ENCODE measurements around the gene ERBIN.
"Not testable (repeated sequence)": the region's sequence is repeated elsewhere in the genome, so short reads cannot be mapped to it uniquely, and the experiment has no call there.

ERBIN gene

DNA sequence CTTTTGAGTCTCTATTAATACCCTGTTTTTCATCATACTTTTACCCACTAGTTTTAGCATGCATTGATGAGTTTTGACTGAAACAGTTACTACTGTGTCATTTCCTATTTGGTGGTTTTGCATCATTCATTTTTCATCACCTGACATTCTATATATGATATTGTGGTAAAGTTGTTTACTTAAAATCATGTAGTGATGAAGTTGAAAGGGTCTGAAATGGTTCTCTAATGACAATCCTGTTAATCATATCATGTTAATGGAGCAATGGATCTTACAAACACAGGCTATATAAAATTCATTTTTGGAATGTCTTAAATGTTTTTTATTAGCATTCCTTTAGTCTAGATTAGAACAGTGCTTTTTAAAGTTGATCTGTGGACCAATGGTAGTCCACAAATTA lies 84.1 kb downstream of the ERBIN start:
- no peak for DNase-seq

DNA sequence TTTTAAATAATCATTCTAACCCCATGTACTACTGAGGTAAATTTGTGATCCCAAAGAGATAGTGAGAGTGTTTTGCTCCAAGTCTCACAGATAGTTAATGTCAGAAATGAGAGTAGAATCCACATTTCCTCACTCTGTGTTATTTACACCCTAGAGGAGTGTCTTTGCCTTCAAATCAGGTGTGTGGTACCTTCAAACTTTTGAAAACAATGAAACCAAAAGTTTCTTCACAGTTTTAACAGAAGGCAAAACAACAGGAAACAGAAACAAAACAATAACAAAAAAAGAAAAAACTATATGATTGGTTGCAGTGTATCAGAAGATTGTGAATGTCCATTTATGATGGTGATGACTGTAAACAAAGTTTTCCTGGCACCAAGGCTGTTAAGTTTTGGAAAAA lies 85.9 kb downstream of the ERBIN start:
- no peak for DNase-seq

DNA sequence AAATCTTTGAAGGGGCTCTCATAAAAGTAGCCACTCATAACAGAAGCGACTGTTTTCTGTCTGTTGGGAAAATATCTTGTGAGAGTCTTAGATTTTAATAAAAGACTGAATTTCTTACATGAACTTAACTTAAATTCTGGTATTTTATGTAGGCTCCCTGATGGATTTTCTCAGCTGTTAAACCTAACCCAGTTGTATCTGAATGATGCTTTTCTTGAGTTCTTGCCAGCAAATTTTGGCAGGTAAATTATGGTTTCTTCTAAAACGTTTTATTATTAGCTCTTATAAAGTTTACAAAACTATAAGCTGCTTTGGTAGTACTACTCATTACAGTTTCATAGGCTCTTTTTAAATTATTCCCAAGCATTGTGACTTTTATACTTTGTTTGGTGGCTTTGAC lies 87.0 kb downstream of the ERBIN start:
- DNase-seq, result no peak

DNA sequence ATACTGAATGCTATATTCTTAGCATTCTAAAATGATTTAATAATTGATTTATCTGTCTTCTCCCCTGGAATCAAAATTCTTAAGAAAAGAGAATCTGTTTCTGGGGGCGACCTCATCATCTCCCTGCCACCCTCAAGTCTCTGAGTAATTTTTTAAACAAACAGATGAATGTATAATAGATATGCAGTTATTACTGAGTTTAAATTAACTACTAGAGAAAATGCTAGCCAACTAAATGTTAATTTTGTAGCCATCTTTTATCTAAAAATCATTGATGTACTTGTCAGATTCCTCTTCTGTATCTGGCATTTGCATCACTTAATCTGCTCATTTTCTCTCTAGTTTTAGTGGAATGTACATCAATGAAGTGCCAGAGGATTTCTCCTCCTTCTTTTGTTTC lies 87.5 kb downstream of the ERBIN start:
- DNase-seq, result no peak

DNA sequence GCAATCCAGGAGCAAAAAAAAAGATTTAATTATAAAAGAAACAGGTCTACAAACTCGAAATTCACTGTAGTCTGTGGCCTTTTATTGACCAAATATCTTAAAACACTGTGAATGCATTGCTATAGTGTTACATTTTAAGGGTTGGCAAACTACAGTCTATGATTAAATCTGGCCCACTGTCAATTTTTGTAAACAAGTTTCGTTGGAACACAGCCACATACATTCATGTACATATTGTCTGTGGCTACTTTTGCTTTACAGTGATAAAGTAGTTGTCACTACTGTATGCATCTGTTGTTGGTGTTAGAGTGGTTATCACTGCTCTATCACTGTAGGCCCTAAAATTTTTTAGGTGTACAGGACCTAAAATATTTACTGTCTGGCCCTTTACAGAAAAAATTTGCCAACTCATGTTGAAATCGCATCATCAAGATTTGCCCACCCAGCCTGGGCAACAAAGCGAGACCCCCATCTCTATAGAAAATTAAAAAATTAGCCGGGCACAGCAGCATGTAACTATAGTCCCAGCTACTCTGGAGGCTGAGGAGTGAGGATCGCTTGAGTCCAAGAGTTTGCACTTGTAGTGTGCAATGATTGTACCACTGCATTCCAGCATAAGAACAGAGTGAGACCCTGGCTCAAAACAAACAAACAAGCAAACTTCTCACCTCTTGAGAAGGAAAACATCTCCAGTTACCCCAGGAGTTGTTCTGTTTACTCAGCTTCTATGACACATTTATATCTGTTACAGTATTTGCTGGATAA lies 89.0 kb downstream of the ERBIN start:
- no peak for DNase-seq

DNA sequence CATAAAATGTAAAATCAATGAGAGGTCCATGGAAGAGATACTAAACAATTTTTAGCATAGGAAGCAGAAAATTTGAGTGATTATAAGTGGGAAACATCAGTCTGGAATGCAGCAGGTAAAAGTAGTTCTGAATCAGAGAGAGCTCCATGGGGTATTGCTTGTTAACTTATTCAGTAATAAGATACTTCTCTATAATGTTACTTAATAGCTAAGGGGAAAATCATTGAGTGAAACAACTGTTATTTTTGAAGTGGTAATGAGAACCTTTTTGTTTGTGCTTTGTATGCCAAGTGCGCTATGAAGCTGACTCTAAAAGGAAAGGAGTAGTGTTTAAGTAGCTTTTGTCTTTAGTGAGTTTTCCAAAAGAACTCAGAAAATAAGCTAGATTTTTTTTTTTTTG lies 95.2 kb downstream of the ERBIN start:
- no peak for DNase-seq

DNA sequence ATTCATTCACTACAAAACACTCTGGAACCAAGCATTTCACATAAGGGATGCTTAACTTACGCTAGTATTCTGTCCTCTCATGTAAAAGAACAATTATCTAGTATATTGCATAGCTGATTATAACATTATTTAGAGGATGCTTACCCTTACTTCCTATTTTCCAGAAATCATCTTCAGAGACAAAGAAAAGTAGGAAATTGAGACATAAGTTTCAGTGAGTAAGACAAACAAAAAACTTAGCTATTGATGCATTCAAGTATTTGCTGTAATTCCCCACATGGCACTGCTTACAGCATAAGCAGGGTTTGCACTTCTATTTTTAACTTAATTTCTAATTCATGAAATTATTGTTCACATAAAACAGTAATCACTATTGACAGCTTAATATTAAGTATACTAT lies 112.9 kb downstream of the ERBIN start:
- no peak for DNase-seq

DNA sequence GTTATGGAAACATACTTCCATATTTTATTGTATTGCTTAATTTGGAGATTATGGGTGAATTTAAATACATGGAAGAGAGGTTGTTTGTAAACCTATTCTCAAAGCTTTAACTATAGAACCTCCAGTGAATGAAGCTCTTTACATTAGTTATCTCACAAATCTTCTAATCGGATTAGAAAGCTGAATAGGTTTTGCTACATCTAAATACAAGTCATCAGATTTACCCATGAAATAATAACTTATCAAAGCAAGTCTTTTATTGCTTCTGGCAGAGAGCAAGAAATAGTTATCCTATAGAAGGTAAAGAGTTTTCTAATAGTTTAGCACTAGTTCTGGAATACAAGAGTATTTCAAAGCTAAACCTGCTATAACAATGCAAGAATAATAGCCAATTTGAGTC lies 113.3 kb downstream of the ERBIN start:
- DNase-seq, result no peak

DNA sequence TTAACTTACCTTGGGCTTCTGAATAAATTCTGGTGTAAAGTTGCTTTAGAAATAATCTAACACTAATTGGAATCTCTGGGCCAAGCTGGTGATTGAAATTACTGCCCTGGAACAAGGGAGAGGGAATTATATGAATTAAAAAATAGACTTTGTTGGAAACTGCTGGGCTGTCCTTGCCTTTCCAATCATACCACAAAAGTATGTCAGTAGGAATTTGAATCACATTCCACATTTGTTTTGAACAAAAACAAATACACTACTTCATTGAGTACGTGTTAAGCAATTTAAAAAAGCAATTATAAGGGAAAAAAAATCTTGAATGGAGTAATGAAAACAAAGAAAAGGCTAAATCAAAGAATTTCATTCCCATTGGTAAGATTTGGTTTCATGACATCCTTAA lies 115.3 kb downstream of the ERBIN start:
- DNase-seq, result no peak

DNA sequence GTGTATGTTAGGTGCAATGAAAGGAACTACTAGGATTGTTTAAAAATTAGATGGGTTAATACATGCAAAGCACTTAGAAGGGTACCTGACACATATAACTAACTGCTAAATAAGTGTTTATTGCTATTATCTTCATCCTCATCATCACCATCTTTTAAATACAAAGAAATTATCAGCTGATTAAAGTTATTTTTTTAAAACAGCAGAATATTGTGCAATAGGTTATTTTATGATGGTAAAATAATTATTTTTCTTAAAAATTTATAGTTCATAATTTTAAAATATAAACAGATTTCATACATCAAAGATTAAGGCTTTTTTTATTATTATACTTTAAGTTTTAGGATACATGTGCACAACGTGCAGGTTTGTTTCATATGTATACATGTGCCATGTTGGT lies 130.9 kb downstream of the ERBIN start:
- DNase-seq, result no peak

DNA sequence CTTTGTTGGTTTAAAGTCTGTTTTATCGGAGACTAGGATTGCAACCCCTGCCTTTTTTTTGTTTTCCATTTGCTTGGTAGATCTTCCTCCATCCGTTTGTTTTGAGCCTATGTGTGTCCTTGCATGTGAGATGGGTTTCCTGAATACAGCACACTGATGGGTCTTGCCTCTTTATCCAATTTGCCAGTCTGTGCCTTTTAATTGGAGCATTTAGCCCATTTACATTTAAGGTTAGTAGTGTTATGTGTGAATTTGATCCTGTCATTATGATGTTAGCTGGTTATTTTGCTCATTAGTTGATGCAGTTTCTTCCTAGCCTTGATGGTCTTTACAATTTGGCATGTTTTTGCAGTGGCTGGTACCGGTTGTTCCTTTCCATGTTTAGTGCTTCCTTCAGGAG lies 134.9 kb downstream of the ERBIN start:
- DNase-seq, result not testable (repeated sequence)

DNA sequence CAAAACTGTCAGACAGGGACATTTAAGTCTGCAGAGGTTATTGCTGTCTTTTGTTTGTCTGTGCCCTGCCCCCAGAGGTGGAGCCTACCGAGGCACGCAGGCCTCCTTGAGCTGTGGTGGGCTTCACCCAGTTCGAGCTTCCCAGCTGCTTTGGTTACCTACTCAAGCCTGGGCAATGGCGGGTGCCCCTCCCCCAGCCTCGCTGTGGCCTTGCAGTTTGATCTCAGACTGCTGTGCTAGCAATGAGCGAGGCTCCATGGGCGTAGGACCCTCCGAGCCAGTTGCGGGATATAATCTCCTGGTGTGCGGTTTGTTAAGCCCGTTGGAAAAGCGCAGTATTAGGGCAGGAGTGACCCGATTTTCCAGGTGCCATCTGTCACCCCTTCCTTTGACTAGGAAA lies 136.7 kb downstream of the ERBIN start:
- DNase-seq, result not testable (repeated sequence)

DNA sequence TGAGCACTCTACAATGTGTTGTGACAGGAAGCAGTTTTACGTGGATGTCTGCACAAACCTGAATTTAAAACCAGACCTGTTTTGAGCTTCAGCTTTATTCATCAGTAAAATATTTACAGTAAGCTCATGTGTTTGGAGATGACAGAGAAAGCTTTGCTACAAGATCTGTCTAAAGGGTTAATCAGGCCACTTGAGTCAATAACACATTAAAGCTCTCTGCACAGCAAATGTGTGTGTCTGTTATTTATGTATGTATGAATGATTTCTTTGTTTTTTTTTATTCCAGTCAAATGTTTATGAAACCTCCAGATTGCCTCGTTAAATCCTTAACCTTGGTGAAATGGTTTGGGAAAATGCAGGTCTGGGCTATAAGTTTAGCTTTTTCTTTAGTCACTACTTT lies 140.5 kb downstream of the ERBIN start:
- DNase-seq, result no peak

DNA sequence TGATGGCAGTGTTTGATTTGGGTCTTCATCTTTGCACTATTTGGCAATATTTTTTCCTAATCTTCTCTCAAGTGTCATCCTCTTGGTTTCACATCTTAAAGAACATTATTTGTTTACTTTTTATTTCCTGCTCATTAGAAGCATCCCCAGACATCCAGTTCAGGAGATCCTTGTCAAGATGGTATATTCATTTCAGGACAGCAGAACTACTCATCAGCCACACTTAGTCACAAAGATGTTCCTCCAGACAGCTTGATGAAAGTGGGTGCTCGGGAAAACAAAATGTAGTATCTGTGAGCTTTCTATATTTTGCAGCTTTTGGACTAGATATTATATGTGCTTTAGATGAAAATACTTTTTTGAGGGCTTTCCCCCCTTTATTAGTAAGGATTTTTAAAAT lies 145.7 kb downstream of the ERBIN start:
- no peak for DNase-seq

DNA sequence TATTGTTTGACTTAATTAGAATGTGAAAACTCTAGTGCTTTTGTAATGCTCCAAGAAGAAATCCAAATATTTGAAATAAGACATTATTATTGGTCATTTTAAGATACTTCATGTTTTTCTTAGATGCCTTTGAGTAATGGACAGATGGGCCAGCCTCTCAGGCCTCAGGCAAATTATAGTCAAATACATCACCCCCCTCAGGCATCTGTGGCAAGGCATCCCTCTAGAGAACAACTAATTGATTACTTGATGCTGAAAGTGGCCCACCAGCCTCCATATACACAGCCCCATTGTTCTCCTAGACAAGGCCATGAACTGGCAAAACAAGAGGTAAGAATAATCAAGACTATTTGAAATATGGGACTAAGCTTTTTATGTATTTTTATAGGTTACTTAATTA lies 148.5 kb downstream of the ERBIN start:
- no peak for DNase-seq

DNA sequence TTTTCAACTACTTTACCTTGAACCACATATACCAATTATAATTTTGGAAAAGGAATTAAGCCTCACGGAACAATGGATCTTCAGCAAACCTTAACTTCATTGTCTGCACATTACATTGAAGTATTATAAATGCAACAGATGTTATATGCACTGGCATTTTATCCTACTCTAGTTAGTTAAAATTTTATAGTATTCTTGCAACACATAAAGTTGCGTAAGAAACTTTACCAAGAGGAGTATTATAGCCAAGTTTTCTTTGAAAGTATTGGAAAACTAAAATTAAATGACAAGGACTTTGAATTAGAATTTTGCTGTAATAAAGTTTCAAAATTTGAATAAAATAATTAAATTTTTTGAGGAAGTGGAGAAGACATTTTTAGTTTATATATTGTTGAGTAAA lies 154.3 kb downstream of the ERBIN start:
- DNase-seq, result no peak

DNA sequence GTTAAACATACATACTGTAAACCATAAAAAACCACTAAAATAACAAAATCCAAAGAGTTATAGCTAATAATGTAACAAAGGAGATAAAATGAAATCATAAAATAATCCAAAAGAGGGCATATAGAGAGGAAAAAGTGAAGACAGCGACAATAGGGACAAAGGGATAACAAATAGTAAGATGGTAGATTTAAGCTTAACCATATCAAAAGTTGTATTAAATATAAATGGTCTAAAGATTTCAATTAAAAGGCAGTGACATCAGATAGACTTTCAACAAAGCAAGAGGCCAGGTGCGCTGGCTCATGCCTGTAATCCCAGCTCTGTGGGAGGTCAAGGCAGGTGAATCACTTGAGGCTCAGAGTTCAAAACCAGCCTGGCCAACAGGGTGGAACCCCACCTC lies 163.0 kb downstream of the ERBIN start:
- DNase-seq, result no peak

DNA sequence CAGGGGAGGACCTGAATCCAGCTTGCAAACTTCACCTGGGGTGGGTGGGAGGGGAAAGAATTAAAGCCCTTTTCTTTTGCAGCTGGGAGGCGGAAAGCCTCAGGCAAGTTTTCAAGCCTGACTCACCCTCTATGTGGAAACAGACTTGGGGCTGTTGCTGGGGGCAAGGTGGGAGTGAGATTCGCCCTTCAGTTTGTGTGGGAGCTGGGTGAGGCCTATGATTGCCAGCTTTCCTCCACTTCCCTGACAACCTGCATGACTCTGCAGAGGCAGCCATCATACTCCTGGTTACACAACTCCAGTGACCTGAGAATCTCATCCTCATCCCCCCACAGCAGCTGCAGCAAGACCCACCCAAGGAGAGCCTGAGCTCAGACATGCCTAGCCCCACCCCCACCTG lies 174.5 kb downstream of the ERBIN start:
- no peak for DNase-seq

DNA sequence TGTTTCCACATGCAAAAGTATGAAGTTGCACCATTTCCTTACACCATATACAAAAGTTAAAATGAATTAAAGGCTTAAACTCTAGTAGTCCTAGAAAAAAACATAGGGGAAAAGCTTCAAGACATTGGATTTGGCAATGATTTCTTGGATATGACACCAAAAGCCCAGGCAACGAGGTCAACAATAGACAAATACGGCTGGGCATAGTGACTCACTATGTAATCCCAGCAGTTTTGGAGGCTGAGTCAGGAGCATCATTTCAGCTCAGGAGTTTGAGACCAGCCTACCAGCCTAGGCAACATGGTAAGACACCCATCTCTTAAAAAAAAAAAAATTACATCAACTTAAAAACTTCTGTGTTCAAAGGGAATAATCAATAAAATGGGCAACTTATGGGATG lies 186.8 kb downstream of the ERBIN start:
- DNase-seq, result no peak

DNA sequence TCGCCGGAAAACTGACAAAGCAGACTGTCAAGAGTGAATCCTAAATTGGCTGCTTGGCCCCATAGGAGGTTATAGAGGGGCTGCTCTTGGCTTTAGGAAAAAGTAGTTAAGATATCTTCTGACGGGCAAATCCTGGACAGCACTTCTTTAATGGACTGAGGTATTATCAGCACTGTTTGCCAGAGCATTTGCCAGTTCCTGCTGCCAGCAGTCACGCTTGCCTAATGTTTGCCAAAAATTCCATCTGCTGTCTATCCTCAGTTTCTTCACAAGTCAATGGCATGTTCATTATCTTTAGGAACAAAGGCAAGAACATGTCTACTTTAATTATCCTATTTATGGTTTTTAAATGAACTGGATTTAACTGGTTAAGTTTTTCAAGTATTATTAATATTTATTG lies 191.9 kb downstream of the ERBIN start:
- DNase-seq, result no peak

DNA sequence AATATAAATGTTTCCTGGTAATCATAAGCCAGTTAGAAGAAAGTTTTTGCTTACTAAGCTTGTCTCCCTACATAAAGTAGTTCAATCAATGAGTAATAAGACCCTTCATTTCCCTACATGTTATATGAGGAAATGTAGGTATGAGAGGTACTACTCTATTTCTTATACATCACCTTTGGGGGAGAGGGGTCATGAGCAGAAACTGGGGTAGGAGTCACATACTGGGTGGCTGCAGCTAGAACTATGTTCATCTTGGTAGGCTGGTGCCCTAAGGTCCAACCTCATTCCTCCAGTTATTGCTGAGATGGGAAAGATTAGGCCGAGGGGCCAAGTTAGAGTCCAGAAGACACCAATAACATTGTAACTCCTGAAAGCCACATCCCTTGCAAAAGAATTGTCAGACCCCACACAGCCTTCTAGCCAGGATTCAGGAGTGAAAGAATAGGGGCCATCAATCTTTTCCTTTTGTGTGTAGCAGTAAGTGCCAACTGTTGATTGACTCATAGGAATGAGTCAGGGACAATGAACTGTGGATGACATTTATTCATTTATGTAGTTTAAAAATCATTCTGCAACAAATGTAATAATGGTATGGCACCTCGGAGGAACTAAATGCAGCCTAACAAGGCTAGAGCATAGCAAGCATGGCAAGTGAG lies 196.1 kb downstream of the ERBIN start:
- DNase-seq, result no peak

DNA sequence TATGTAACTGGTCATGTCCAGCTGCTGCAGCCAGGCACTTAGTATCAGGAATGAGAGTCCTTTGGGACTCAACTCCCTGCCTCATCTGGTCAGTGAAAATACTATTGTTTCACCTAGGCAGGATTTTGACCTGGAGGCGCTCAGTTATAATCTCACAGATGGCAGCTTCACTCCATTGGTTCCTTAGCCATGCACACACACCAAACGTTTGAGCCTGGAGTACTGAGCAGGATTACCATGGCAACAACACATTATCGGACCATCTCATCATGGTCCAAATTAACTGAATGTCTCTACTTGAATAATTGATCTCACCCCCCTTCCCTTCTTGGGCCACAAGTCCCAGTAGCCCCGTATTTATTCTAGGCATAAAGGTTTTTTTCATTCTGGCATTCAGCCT lies 202.8 kb downstream of the ERBIN start:
- no peak for DNase-seq

DNA sequence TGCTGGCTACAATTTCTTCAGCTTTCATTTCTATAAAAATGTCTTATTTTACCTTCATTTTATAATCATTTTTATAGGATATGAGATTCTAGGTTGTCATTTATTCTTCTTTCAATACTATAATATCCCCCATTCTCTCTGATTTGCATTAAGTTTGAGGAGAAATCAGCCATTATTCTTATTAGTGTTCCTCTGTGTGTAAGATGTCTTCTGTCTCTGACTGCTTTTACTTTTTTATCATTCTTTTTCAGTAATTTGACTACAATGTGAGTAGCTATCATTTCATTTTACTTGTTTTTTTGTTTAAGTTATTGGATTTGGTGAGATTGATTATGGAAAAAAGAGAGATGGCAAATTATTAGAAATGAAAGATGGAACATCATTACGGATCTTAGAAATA lies 204.1 kb downstream of the ERBIN start:
- DNase-seq, result no peak
